SK-N-SH (cell line): ENCODE measurements around the gene MOCS3. TPM values are rescaled to one million over a fixed set of nuclear protein-coding genes. Genes with fewer than 3 reads are reported as not detected.

Experiments used
- CTCF ChIA-PET: fragments of 300-600, 350-600 bp; formaldehyde crosslinking; extraction: SDS; loops from one replicate; lab custom pipeline; 2021; lab: Yijun Ruan, JAX
- POLR2A ChIA-PET: fragments of 350-600 bp; sonication (Branson Sonifier 250); formaldehyde crosslinking; extraction: SDS; loops from one replicate; lab custom pipeline; 2020; ENCODE audit warnings: antibody characterized with exemption, inconsistent platforms; lab: Yijun Ruan, JAX
- DNase-seq: peaks from one replicate; pipeline ENCODE4 v3.0.0; 2012
- H2AFZ ChIP-seq: fragments of 200-600 bp; sonication (generic); 2 replicates; pipeline ENCODE4 v1.8.1; 2016; ENCODE audit warnings: antibody characterized with exemption, mild to moderate bottlenecking, low read depth
- H3F3A ChIP-seq: fragments of 200-600 bp; sonication (generic); replicated peaks from 2 replicates; pipeline ENCODE3; 2016; ENCODE audit warnings: antibody characterized with exemption, mild to moderate bottlenecking; ENCODE audit not compliant: insufficient read depth
- H3K27ac ChIP-seq, 2 experiments: fragments of 200-500 bp in 1 of 2; fragments of 200-600 bp in 1 of 2; sonication (Bioruptor generic) in 1 of 2; sonication (generic), shearing (Covaris generic) in 1 of 2; 2 replicates each; pipeline versions ENCODE4 v1.5.1 to v1.6.1; 2014 to 2016; ENCODE audit warnings: low read depth in 2 of 2, inconsistent platforms in 1 of 2, low read length in 1 of 2, mild to moderate bottlenecking in 1 of 2, mixed read lengths in 1 of 2
- H3K27me3 ChIP-seq: fragments of 200-600 bp; sonication (generic), shearing (Covaris generic); 2 replicates; pipeline ENCODE4 v1.6.1; 2016; ENCODE audit warnings: mixed run types; ENCODE audit not compliant: insufficient read depth
- H3K36me3 ChIP-seq, 2 experiments: fragments of 200-500 bp in 1 of 2; fragments of 200-600 bp in 1 of 2; sonication (Bioruptor generic) in 1 of 2; sonication (generic) in 1 of 2; replicated peaks in 1 of 2; 2 replicates each; pipeline versions ENCODE3 to v1.5.1; 2014 to 2016; ENCODE audit warnings: low read length in 1 of 2, mild to moderate bottlenecking in 1 of 2; ENCODE audit not compliant: insufficient read depth in 2 of 2, control insufficient read depth in 1 of 2
- H3K4me1 ChIP-seq, 2 experiments: fragments of 200-500 bp in 1 of 2; fragments of 200-600 bp in 1 of 2; sonication (Bioruptor generic) in 1 of 2; sonication (generic), shearing (Covaris generic) in 1 of 2; 2 replicates each; pipeline versions ENCODE4 v1.5.1 to v1.6.1; 2014 to 2016; ENCODE audit warnings: low read depth in 1 of 2, low read length in 1 of 2, mixed run types in 1 of 2; ENCODE audit not compliant: insufficient read depth in 2 of 2, control insufficient read depth in 1 of 2
- H3K4me2 ChIP-seq: fragments of 200-600 bp; sonication (generic), shearing (Covaris generic); 2 replicates; pipeline ENCODE4 v1.6.1; 2017; ENCODE audit warnings: mixed run types
- H3K4me3 ChIP-seq, 2 experiments: fragments of 200-500 bp in 1 of 2; fragments of 200-600 bp in 1 of 2; sonication (Bioruptor generic) in 1 of 2; sonication (generic), shearing (Covaris generic) in 1 of 2; 2 replicates each; pipeline versions ENCODE4 v1.5.1 to v1.8.1; 2014 to 2016; ENCODE audit warnings: low read depth in 2 of 2, inconsistent platforms in 1 of 2, low read length in 1 of 2, mild to moderate bottlenecking in 1 of 2, mixed read lengths in 1 of 2, moderate library complexity in 1 of 2
- H3K79me2 ChIP-seq: fragments of 200-600 bp; sonication (generic); 2 replicates; pipeline ENCODE4 v1.8.1; 2017; ENCODE audit warnings: mild to moderate bottlenecking; ENCODE audit not compliant: insufficient read depth
- H3K9ac ChIP-seq: fragments of 200-600 bp; sonication (generic); 2 replicates; pipeline ENCODE4 v1.6.1; 2017; ENCODE audit warnings: mixed run types
- H3K9me2 ChIP-seq: fragments of 200-600 bp; sonication (generic); 2 replicates; pipeline ENCODE4 v1.6.1; 2017; ENCODE audit warnings: mixed run types
- H3K9me3 ChIP-seq: fragments of 200-600 bp; sonication (generic); 2 replicates; pipeline ENCODE4 v1.6.1; 2017; ENCODE audit warnings: mixed run types, mild to moderate bottlenecking, moderate library complexity
- H4K20me1 ChIP-seq: fragments of 200-600 bp; sonication (generic); 2 replicates; pipeline ENCODE4 v1.6.1; 2017; ENCODE audit warnings: mild to moderate bottlenecking, mixed run types; ENCODE audit not compliant: insufficient read depth
- CHD2 ChIP-seq: fragments of 150-350 bp; IDR thresholded peaks from 2 replicates; pipeline ENCODE4 v1.6.1; 2018; ENCODE audit warnings: low read length; ENCODE audit not compliant: partially characterized antibody
- ELF1 ChIP-seq: IDR thresholded peaks from 2 replicates; pipeline ENCODE4 v1.4.0; 2012
- FOXJ3 ChIP-seq: sonication (generic); formaldehyde crosslinking; IDR thresholded peaks from 2 replicates; pipeline ENCODE4 v1.5.1; 2020; ENCODE audit warnings: mild to moderate bottlenecking, missing genetic modification reagents
- FOXM1 ChIP-seq: IDR thresholded peaks from 2 replicates; pipeline ENCODE4 v1.4.0; 2012; ENCODE audit warnings: low read depth, mild to moderate bottlenecking
- MAX ChIP-seq: IDR thresholded peaks from 2 replicates; pipeline ENCODE4 v1.4.0; 2012; ENCODE audit warnings: low read depth
- MXI1 ChIP-seq: IDR thresholded peaks from 2 replicates; pipeline ENCODE4 v1.6.1; 2012; ENCODE audit warnings: mild to moderate bottlenecking, low read depth, low read length, improper control_type of control experiment
- PBX3 ChIP-seq: IDR thresholded peaks from 2 replicates; pipeline ENCODE4; 2012
- POLR2AphosphoS5 ChIP-seq: IDR thresholded peaks from 2 replicates; pipeline ENCODE4 v1.6.1; 2012; ENCODE audit warnings: low read depth, low read length
- RAD21 ChIP-seq: IDR thresholded peaks from 2 replicates; pipeline ENCODE4 v1.6.1; 2012; ENCODE audit warnings: mild to moderate bottlenecking, low read length
- REST ChIP-seq: IDR thresholded peaks from 2 replicates; pipeline ENCODE4 v1.6.1; 2012; ENCODE audit warnings: mild to moderate bottlenecking, low read depth, low read length, moderate library complexity
- RFX5 ChIP-seq: IDR thresholded peaks from 2 replicates; pipeline ENCODE4 v1.6.1; 2012; ENCODE audit warnings: mild to moderate bottlenecking, improper control_type of control experiment, low read length
- TAF1 ChIP-seq: IDR thresholded peaks from 2 replicates; pipeline ENCODE4 v1.6.1; 2012; ENCODE audit warnings: low read depth, mild to moderate bottlenecking, low read length, moderate library complexity, borderline replicate concordance
- USF1 ChIP-seq: IDR thresholded peaks from 2 replicates; pipeline ENCODE4 v1.4.0; 2012; ENCODE audit warnings: low read depth, borderline replicate concordance
- USF2 ChIP-seq: fragments of 150-350 bp; IDR thresholded peaks from 2 replicates; pipeline ENCODE4 v1.6.1; 2017; ENCODE audit warnings: antibody characterized with exemption, low read length, low read depth, borderline replicate concordance
- WGBS: methylation state at CpG from one replicate; pipeline ENCODE4 v1.1.6; 2017; ENCODE audit warnings: low lambda C conversion rate; 5-methylcytosine and 5-hydroxymethylcytosine counted together
- polyA plus RNA-seq, 3 experiments: library from polyadenylated mRNA; depleted of rRNA; stranded (reverse); fragments of >200 nt; gene quantifications; 2 replicates each; pipeline ENCODE4 v1.2.3, GENCODE V29; 2012

The MOCS3 gene
- polyA plus RNA-seq, 1 of the 3 experiments (the other 2 are of a cell fraction): 4.0 TPM

GRCh38 chr20:50929299-50930138, 29.1 kb upstream of the MOCS3 start (continued):
- peak; percentile 83 for TF ChIP-seq MAX
- no peak for TF ChIP-seq FOXM1
- TF ChIP-seq FOXJ3 (CRISPR knock-in tag): no peak
- TF ChIP-seq CHD2: peak; percentile 98
- TF ChIP-seq REST: peak; percentile 74; the same call in 1 of the 2 replicates
- peak; percentile 86 for TF ChIP-seq RAD21
- no peak for TF ChIP-seq USF1
- 0 out of 2 replicates have a peak, but pooled peaks have one; percentile 24 for TF ChIP-seq ELF1
- TF ChIP-seq POLR2AphosphoS5: peak; percentile 59; the same call in 1 of the 2 replicates

GRCh38 chr20:50930139-50930975, 28.3 kb upstream of the MOCS3 start:
- H3K4me1 ChIP-seq: peaks cover 21 to 36% of the 10 kb centered on the region in 2 experiments
- H3F3A ChIP-seq: peaks cover 44% of the 10 kb centered on the region
- peak overlapping the region; percentile 82 to 94 for H3K4me3 ChIP-seq
- ChIA-PET CTCF (interaction anchor here (0.6 to 16.1 kb wide), 34 partner anchors 10 to 1714 kb away, joined by 3 to 340 read pairs (median 5); partner anchors contain the start of genes BCAS4, DPM1 and MOCS3), POLR2A (interaction anchor here (0.5 to 3.4 kb wide), 5 partner anchors 18 to 139 kb away, joined by 3 to 40 read pairs (median 23); partner anchors contain the start of genes BCAS4, DPM1 and MOCS3)
- peaks cover 39% of the 10 kb centered on the region for H4K20me1 ChIP-seq
- no peaks in the 10 kb centered on the region for H3K9me2 ChIP-seq
- peak; percentile 47 for DNase-seq
- peaks cover 51 to 58% of the 10 kb centered on the region in 2 experiments for H3K36me3 ChIP-seq
- TF ChIP-seq TAF1 (0 out of 2 replicates have a peak, but pooled peaks have one; percentile 13), FOXM1 (no peak), USF2 (no peak), PBX3 (no peak), MXI1 (peak; percentile 21; the same call in 1 of the 2 replicates), RFX5 (no peak)
- no peak overlapping the region for H2AFZ ChIP-seq
- peaks cover 52% of the 10 kb centered on the region for H3K79me2 ChIP-seq
- peak overlapping the region; percentile 82 to 99 for H3K27ac ChIP-seq
- 0% methylated on average over 6 of the region's 79 CpGs for WGBS
- H3K27me3 ChIP-seq: no peaks in the 10 kb centered on the region
- H3K9me3 ChIP-seq: no peaks in the 10 kb centered on the region
- peak overlapping the region; percentile 85 for H3K4me2 ChIP-seq
- peak overlapping the region; percentile 86 for H3K9ac ChIP-seq
